Ascending aorta (tissue), 2 donors: ENCODE data around the gene TRAPPC10. TPM values are rescaled to one million over a fixed set of nuclear protein-coding genes. Genes with fewer than 3 reads are reported as not detected.

Source experiments
- DNase-seq, 2 donors: peaks; one replicate each; pipeline ENCODE4 v3.0.0-alpha.2; 2019; ENCODE audit warnings: low spot score in 2 of 2
- H3K27ac ChIP-seq, 2 donors: fragments of 200-600 bp; sonication (generic); one replicate each; pipeline ENCODE4 v1.5.1; 2016 to 2017; ENCODE audit warnings: mild to moderate bottlenecking in 1 of 2
- H3K27me3 ChIP-seq: fragments of 200-600 bp; sonication (generic); one replicate; pipeline ENCODE4 v1.5.1; 2017
- H3K36me3 ChIP-seq, 2 donors: fragments of 200-600 bp; sonication (generic); one replicate each; pipeline ENCODE4 v1.5.1; 2016
- H3K4me1 ChIP-seq, 2 donors: fragments of 200-600 bp; sonication (generic); one replicate each; pipeline ENCODE4 v1.5.1; 2016 to 2017; ENCODE audit warnings: mild to moderate bottlenecking in 1 of 2
- H3K4me3 ChIP-seq, 2 donors: fragments of 200-600 bp; sonication (generic); one replicate each; pipeline ENCODE4 v1.5.1; 2016 to 2017; ENCODE audit warnings: mild to moderate bottlenecking in 1 of 2
- H3K9me3 ChIP-seq, 2 donors: fragments of 200-600 bp; sonication (generic); one replicate each; pipeline ENCODE4 v1.5.1; 2016
- intact Hi-C: fragments of 100-400 bp; cut with DNase I; formaldehyde crosslinking; loops from one replicate; pipeline ENCODE4 v1.15.1; 2023
- total RNA-seq: library from RNA; depleted of rRNA; stranded (reverse); fragments of >200 nt; gene quantifications from one replicate; pipeline ENCODE4 v1.1.0, GENCODE V29; 2016
- TF ChIP-seq, protein P1 (sequence below), 3 experiments: fragments of 200-600 bp in 2 of 3; fragments of 450-650 bp in 1 of 3; sonication (generic) in 2 of 3; IDR thresholded peaks; one replicate each; pipeline ENCODE4 v1.5.1; 2016 to 2019; ENCODE audit warnings: antibody characterized with exemption in 3 of 3, mild to moderate bottlenecking in 1 of 3, moderate library complexity in 1 of 3

TRAPPC10 gene
- total RNA-seq, 1 donor from 2014 or later = 7.9 TPM

DNA sequence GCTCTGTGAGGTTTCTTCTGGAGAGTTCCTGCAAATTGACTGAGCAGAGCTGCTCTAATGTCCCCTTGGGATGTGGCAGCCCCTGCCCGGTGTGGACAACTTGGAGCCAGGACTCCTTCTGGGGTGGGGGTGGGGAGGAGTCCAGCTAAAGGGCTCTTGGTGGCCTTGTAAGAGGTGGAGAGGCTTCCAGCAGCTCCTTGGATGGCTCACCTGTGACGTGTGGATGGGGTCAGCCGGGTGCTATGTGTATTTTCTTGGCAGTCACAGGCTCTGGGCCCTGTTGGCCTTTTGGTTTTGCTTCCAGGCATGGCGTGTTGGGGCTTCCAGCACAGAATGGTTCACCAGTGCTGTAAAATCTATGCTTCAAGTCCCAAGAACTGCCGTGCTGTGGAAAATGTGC, 38.2 kb downstream of the TRAPPC10 start:
- Histone ChIP-seq H3K9me3 (no peaks in the 10 kb centered on the region), H3K27me3 (no peaks in the 10 kb centered on the region), H3K27ac (no peak overlapping the region), H3K4me1 (peaks cover 0 to 3% of the 10 kb centered on the region in 2 donors), H3K4me3 (no peak overlapping the region), H3K36me3 (peaks cover 3 to 15% of the 10 kb centered on the region in 2 donors)
- TF ChIP-seq, protein P1, sequence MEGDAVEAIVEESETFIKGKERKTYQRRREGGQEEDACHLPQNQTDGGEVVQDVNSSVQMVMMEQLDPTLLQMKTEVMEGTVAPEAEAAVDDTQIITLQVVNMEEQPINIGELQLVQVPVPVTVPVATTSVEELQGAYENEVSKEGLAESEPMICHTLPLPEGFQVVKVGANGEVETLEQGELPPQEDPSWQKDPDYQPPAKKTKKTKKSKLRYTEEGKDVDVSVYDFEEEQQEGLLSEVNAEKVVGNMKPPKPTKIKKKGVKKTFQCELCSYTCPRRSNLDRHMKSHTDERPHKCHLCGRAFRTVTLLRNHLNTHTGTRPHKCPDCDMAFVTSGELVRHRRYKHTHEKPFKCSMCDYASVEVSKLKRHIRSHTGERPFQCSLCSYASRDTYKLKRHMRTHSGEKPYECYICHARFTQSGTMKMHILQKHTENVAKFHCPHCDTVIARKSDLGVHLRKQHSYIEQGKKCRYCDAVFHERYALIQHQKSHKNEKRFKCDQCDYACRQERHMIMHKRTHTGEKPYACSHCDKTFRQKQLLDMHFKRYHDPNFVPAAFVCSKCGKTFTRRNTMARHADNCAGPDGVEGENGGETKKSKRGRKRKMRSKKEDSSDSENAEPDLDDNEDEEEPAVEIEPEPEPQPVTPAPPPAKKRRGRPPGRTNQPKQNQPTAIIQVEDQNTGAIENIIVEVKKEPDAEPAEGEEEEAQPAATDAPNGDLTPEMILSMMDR (IDR thresholded peaks at IDR 0.05) = no peak
- DNase-seq = no peak
- intact Hi-C loops = no loop called here

DNA sequence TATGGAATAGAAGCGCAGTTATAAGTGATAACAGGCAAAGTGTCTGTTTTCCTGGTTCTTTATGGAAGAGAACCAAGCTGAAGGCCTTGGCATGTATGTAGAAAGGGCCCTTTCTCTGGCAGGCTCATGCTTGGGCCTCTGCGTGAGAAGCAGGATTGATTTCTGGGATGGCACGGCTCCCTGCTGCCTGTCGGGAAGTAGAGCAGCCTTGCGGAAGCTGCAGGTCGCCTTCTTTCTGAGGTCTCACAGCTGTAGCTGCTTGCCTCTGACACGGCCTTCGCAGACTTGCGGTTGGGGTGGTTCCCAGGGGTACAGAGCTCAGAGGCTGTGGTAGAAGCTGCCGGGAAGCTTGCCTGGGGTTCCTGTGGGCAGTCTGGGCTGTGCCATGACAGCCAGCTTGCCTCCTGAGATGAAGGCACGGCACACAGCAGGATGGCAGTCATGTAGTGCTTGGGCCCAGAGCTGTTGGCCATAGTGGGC, 39.4 kb downstream of the TRAPPC10 start:
- no peak overlapping the region for H3K4me3 ChIP-seq
- no peaks in the 10 kb centered on the region for H3K27me3 ChIP-seq
- no peak overlapping the region for H3K27ac ChIP-seq
- H3K36me3 ChIP-seq = peaks cover 9 to 26% of the 10 kb centered on the region in 2 donors
- TF ChIP-seq, protein P1 (IDR thresholded peaks at IDR 0.05) = no peak
- no peaks in the 10 kb centered on the region for H3K9me3 ChIP-seq
- intact Hi-C loops = no loop called here
- H3K4me1 ChIP-seq = peaks cover 0 to 3% of the 10 kb centered on the region in 2 donors
- DNase-seq = no peak

DNA sequence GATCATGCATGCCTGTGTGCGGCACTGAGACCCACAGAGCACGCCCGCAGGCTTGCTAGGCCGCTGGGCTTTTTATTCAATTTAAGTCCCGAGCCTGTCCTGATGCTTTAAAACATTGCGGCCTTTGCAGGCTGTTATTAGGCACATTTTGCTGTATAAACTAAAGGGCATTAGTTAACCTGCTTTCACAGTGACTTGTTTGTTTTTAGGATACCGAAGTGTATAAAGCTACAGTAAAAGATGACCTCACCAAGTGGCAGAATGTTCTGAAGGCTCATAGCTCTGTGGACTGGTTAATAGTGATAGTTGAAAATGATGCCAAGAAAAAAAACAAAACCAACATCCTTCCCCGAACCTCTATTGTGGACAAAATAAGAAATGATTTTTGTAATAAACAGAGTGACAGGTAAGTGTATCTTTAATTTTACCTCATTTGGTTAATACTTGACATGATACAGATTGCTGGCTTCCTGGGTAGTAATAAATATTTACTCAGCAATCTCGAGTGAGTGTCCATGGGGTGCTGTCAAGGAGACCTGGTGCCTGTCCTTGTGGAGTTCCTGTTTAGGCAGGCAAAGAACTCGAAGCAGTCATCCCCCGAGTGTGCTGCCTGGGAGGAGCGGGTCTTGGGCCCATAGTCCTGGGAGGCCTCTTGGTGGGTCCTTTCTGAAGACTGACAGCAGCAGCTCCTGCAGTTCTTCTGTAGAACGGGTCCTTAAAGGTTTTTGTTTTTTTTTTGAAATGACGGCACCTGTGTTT, 40.1 kb downstream of the TRAPPC10 start:
- no peak for DNase-seq
- no peak overlapping the region for H3K4me3 ChIP-seq
- TF ChIP-seq, protein P1 (IDR thresholded peaks at IDR 0.05) = no peak
- intact Hi-C loops = no loop called here
- peaks cover 0 to 3% of the 10 kb centered on the region in 2 donors for H3K4me1 ChIP-seq
- H3K9me3 ChIP-seq = no peaks in the 10 kb centered on the region
- H3K27me3 ChIP-seq = no peaks in the 10 kb centered on the region
- H3K36me3 ChIP-seq = peaks cover 10 to 25% of the 10 kb centered on the region in 2 donors
- H3K27ac ChIP-seq = no peak overlapping the region

DNA sequence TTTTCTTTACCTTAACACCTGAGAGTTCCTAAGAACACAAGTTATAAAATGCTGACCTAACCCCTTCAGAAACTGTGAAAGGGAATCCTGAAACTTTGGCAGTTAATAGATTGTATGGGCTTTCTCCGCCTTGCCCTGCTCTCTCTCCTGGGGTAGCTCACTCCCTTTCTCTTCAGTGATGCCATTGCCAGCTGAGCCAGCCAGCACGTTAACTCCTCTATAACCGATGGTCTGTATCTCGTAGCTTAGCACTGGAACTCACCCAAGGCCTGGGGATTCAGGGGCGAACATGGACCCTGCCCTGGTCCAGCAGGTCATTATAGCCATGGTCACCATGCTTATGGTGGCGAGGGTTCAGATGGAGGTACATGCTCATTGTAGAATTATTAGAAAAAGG, 40.7 kb downstream of the TRAPPC10 start:
- DNase-seq = no peak
- Histone ChIP-seq H3K36me3 (peaks cover 10 to 28% of the 10 kb centered on the region in 2 donors), H3K9me3 (no peaks in the 10 kb centered on the region), H3K4me1 (peaks cover 0 to 3% of the 10 kb centered on the region in 2 donors), H3K4me3 (no peak overlapping the region), H3K27me3 (no peaks in the 10 kb centered on the region), H3K27ac (no peak overlapping the region)
- TF ChIP-seq, protein P1 (IDR thresholded peaks at IDR 0.05) = no peak
- intact Hi-C loops = no loop called here

DNA sequence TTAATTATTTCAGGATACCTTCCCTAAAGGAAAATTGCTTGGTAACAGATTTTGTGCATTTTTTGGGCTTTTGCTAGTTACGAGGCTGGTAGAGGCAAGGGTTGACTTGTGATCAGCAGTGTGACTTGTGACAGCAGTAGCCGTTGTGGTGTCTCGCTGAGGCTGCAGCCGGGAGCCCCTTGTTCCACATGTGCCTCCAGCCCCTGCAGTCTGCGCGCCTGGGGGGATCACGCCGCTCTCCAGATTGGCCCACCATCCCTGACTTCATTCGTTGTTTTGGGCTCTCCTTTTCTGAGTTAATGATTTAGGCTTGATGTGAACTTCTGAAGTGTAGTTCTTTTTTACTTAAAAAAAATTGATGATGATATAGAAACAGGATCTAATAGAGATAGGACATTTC, 41.5 kb downstream of the TRAPPC10 start:
- no peaks in the 10 kb centered on the region for H3K9me3 ChIP-seq
- H3K27ac ChIP-seq = no peak overlapping the region
- no peak for DNase-seq
- H3K4me3 ChIP-seq = no peak overlapping the region
- peaks cover 10 to 28% of the 10 kb centered on the region in 2 donors for H3K36me3 ChIP-seq
- peaks cover 0 to 3% of the 10 kb centered on the region in 2 donors for H3K4me1 ChIP-seq
- H3K27me3 ChIP-seq = no peaks in the 10 kb centered on the region
- intact Hi-C loops = no loop called here
- TF ChIP-seq, protein P1 (IDR thresholded peaks at IDR 0.05) = no peak
